Prostate gland (tissue), 2 donors: ENCODE results near the gene PAX5. TPM values are rescaled to one million over a fixed set of nuclear protein-coding genes. Genes with fewer than 3 reads are reported as not detected.

Experiments used
- DNase-seq: peaks from one replicate; pipeline ENCODE4 v3.0.0-alpha.2; 2019; ENCODE audit warnings: low spot score
- H3K27ac ChIP-seq, 2 donors: fragments of 200-600 bp; sonication (generic); 2 replicates each; pipeline ENCODE4 v1.5.1; 2017 to 2019
- H3K27me3 ChIP-seq: fragments of 200-600 bp; sonication (generic); replicated peaks from 2 replicates; pipeline ENCODE4 v1.5.1; 2019; ENCODE audit not compliant: insufficient read depth
- H3K36me3 ChIP-seq, 2 donors: fragments of 200-600 bp; sonication (generic); 1 replicate in 1 of 2; 2 replicates in 1 of 2; pipeline versions ENCODE4 v1.5.1 to v1.8.1; 2017 to 2019
- H3K4me1 ChIP-seq: fragments of 200-600 bp; sonication (generic); replicated peaks from 2 replicates; pipeline ENCODE4 v1.5.1; 2019
- H3K4me3 ChIP-seq, 2 donors: fragments of 200-600 bp; sonication (generic); 2 replicates each; pipeline ENCODE4 v1.5.1; 2017 to 2019
- H3K9me3 ChIP-seq: fragments of 200-600 bp; sonication (generic); 2 replicates; pipeline ENCODE4 v1.5.1; 2017
- POLR2A ChIP-seq: fragments of 450-650 bp; IDR thresholded peaks from one replicate; pipeline ENCODE4 v1.6.1; 2016; ENCODE audit warnings: antibody characterized with exemption, mild to moderate bottlenecking
- POLR2AphosphoS5 ChIP-seq: sonication (generic); formaldehyde crosslinking; IDR thresholded peaks from one replicate; pipeline ENCODE4 v1.6.1; 2017; ENCODE audit warnings: antibody characterized with exemption
- WGBS: methylation state at CpG from one replicate; pipeline ENCODE4 v1.1.5; 2018; 5-methylcytosine and 5-hydroxymethylcytosine counted together
- intact Hi-C: fragments of 100-400 bp; cut with DNase I; formaldehyde crosslinking; loops from one replicate; pipeline ENCODE4 v1.14.2; 2022
- total RNA-seq, 2 donors: library from RNA; depleted of rRNA; stranded (reverse); fragments of >200 nt; gene quantifications; one replicate each; pipeline ENCODE4 v1.1.0, GENCODE V29; 2016
- TF ChIP-seq, protein P1 (sequence below), 4 experiments: fragments of 200-600 bp in 2 of 4; fragments of 450-650 bp in 2 of 4; sonication (generic) in 2 of 4; IDR thresholded peaks; 1 replicate in 3 of 4; 2 replicates in 1 of 4; pipeline ENCODE4 v1.5.1; 2016 to 2019; ENCODE audit warnings: antibody characterized with exemption in 4 of 4, mild to moderate bottlenecking in 2 of 4, moderate library complexity in 2 of 4

PAX5 gene
- total RNA-seq, 2 donors from 2014 or later: 0.05 to 0.11 TPM

DNA sequence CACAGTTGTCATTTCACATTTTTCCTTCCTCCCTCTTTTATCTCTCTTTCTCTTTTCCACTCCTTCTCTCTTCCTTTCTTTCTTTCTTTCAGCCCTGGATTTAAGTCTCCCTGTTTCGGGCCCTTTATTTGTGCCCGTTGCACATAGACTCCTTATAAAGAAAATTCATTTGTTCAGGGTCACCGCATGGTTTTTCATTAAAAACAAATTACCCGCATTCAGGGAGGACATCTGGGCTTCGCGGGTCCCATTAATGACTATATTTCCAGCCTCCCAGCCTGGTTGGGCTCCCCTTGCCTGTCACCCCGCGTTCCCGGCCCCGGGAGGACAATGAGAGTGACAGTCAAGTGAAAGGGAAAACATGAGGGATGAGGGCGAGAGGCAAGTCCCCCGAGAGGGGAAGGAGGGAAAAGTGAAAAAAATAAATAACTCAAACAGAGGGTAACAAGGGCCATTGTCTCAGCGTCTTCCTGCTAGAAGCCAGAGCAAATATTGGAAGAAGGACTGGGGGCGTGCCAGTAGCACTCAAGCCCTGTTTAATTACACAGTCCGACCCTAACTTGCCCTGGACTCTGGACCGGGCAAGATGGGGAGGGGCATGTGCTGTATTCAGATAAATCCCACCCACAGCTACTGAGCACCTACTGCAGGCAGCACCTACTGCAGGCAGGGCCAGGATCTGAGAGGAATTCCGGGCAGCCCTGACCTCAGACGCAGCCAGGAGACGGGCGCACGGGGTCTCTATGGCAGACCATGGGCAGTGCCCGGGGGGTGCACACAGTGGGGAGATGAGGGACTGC is 166.2 kb downstream of the PAX5 start:
- DNase-seq: no peak
- 38% methylated on average over 22 of the region's 22 CpGs for WGBS
- Histone ChIP-seq H3K9me3 (no peaks in the 10 kb centered on the region), H3K27me3 (no peaks in the 10 kb centered on the region), H3K4me1 (no peaks in the 10 kb centered on the region), H3K27ac (no peak overlapping the region), H3K36me3 (no peaks in the 10 kb centered on the region), H3K4me3 (no peak overlapping the region)
- TF ChIP-seq, protein P1, sequence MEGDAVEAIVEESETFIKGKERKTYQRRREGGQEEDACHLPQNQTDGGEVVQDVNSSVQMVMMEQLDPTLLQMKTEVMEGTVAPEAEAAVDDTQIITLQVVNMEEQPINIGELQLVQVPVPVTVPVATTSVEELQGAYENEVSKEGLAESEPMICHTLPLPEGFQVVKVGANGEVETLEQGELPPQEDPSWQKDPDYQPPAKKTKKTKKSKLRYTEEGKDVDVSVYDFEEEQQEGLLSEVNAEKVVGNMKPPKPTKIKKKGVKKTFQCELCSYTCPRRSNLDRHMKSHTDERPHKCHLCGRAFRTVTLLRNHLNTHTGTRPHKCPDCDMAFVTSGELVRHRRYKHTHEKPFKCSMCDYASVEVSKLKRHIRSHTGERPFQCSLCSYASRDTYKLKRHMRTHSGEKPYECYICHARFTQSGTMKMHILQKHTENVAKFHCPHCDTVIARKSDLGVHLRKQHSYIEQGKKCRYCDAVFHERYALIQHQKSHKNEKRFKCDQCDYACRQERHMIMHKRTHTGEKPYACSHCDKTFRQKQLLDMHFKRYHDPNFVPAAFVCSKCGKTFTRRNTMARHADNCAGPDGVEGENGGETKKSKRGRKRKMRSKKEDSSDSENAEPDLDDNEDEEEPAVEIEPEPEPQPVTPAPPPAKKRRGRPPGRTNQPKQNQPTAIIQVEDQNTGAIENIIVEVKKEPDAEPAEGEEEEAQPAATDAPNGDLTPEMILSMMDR (IDR thresholded peaks at IDR 0.05): no peak
- TF ChIP-seq POLR2AphosphoS5 (no peak), POLR2A (no peak)
- intact Hi-C loops: no loop called here

DNA sequence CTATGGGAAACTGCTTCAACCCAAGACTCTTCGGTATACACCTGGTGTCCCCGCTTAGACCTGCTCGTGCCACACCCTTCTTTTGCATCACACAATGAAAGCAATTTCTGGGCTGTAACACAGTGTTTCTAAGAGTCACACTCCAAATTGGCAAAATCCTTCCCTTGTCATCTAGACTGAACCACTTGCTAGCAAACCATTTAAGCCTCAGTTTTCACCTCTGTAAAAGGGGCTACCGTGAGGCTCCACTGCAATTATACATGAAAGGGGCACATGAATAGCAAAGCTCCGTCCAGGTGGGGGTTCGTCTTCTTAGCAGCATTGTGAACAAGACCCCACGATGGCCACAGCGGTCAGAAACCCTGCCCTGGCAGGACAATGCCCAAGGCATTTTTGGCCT is 166.8 kb downstream of the PAX5 start:
- no peak for DNase-seq
- WGBS: 90% methylated on average over 8 of the region's 8 CpGs
- H3K4me1 ChIP-seq: no peaks in the 10 kb centered on the region
- H3K27me3 ChIP-seq: no peaks in the 10 kb centered on the region
- H3K36me3 ChIP-seq: no peaks in the 10 kb centered on the region
- H3K9me3 ChIP-seq: no peaks in the 10 kb centered on the region
- TF ChIP-seq POLR2A: no peak
- TF ChIP-seq POLR2AphosphoS5: no peak
- TF ChIP-seq, protein P1 (IDR thresholded peaks at IDR 0.05): no peak
- intact Hi-C loops: no loop called here
- no peak overlapping the region for H3K4me3 ChIP-seq
- H3K27ac ChIP-seq: no peak overlapping the region

- intact Hi-C loops: no loop called here
- no peak for DNase-seq
- Histone ChIP-seq H3K27ac (no peak overlapping the region), H3K9me3 (no peaks in the 10 kb centered on the region), H3K36me3 (no peaks in the 10 kb centered on the region), H3K4me3 (no peak overlapping the region), H3K4me1 (no peaks in the 10 kb centered on the region), H3K27me3 (no peaks in the 10 kb centered on the region)
- TF ChIP-seq POLR2AphosphoS5 (no peak), POLR2A (no peak)
- TF ChIP-seq, protein P1 (IDR thresholded peaks at IDR 0.05): no peak
- WGBS: 88% methylated on average over 7 of the region's 7 CpGs
Measured at GRCh38 chr9:36866840-36867239, 167.2 kb downstream of the PAX5 start.

DNA sequence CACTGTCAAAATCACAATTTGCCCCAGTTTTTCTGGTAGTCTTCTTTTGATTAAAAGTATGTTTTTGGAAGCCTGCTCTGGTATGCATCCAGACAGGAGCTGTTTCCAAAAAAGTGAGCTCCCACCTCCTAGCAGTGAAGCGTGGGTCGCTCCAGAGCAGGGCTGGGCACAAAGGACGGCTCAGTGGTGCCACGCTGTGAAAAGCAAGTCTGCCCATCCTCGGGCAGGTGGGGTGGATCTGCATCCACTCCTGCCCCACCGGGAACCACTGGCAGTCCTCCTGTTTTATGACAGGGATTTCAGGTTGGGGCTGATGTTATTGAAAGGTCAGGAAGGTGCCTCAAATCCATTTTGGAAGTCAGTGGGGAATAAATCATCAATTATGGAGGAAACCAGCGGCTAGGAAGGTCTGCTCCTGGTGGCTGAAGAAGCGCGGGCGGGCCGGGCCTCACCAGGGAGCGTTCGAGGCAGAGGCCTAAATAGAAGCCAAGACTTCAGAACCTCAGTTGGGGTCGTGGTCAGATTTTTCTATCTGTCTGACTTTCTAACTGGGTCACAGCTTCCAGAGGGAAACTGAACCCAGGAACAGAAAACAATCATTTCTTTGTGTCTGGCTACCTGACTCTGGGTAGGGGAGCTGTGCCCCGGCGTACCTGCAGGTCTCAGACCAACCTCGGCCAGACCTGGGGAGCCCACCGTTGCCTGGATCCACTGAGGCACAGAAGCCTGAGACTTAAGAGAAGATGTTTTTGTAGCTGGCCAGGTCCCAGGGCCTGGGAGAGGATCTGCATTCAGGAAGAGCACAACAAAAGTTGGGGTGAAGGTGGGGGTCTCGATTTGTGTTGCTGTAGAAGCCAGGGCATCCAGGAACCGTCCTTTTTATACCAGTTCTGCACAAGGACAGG is 168.1 kb downstream of the PAX5 start:
- no peaks in the 10 kb centered on the region for H3K36me3 ChIP-seq
- H3K27ac ChIP-seq: no peak overlapping the region
- WGBS: 91% methylated on average over 20 of the region's 20 CpGs
- intact Hi-C loops: no loop called here
- H3K4me1 ChIP-seq: no peaks in the 10 kb centered on the region
- no peak overlapping the region for H3K4me3 ChIP-seq
- no peak for DNase-seq
- TF ChIP-seq, protein P1 (IDR thresholded peaks at IDR 0.05): no peak
- TF ChIP-seq POLR2A: no peak
- TF ChIP-seq POLR2AphosphoS5: no peak
- H3K27me3 ChIP-seq: no peaks in the 10 kb centered on the region
- H3K9me3 ChIP-seq: no peaks in the 10 kb centered on the region
